ENCODE measurements around the gene PHF14. TPM values are rescaled to one million over a fixed set of nuclear protein-coding genes. Genes with fewer than 3 reads are reported as not detected.

The PHF14 gene
- total and polyA plus RNA-seq, 4 donors: 57.5 to 119 (median 72.3) TPM

GRCh38 chr7:11124856-11125559, 151.3 kb downstream of the PHF14 start:
- Histone ChIP-seq H3K4me1 (ENCODE audit: control insufficient read depth, insufficient read depth, low read length) (no peaks in the 10 kb centered on the region), H3K9me3 (ENCODE audit: control insufficient read depth, insufficient read depth, low read length) (no peaks in the 10 kb centered on the region), H3K36me3 (ENCODE audit: control insufficient read depth, insufficient read depth, low read length) (no peaks in the 10 kb centered on the region), H3K27me3 (ENCODE audit: control insufficient read depth, insufficient read depth, low read length) (no peaks in the 10 kb centered on the region), H3K4me3 (ENCODE audit: low read depth, low read length) (no peak overlapping the region), H3K27ac (ENCODE audit: low read depth, low read length) (no peak overlapping the region)
- no CpG with 5 or more reads among the region's 2 CpGs for WGBS (ENCODE audit: insufficient coverage)
- DNase-seq (ENCODE audit: low read depth in 4 of 6, low spot score in 6 of 6): peak in 1 of 6 donors; percentile 50

GRCh38 chr7:11127114-11127785, 153.6 kb downstream of the PHF14 start:
- H3K36me3 ChIP-seq (ENCODE audit: control insufficient read depth, insufficient read depth, low read length): no peaks in the 10 kb centered on the region
- 85% methylated on average over 3 of the region's 3 CpGs for WGBS (ENCODE audit: insufficient coverage)
- H3K4me3 ChIP-seq (ENCODE audit: low read depth, low read length): no peak overlapping the region
- no peak for DNase-seq (ENCODE audit: low read depth in 4 of 6, low spot score in 6 of 6)
- H3K4me1 ChIP-seq (ENCODE audit: control insufficient read depth, insufficient read depth, low read length): no peaks in the 10 kb centered on the region
- H3K9me3 ChIP-seq (ENCODE audit: control insufficient read depth, insufficient read depth, low read length): no peaks in the 10 kb centered on the region
- H3K27me3 ChIP-seq (ENCODE audit: control insufficient read depth, insufficient read depth, low read length): no peaks in the 10 kb centered on the region
- H3K27ac ChIP-seq (ENCODE audit: low read depth, low read length): no peak overlapping the region

GRCh38 chr7:11127988-11128387, 154.3 kb downstream of the PHF14 start:
- Histone ChIP-seq H3K4me1 (ENCODE audit: control insufficient read depth, insufficient read depth, low read length) (no peaks in the 10 kb centered on the region), H3K27ac (ENCODE audit: low read depth, low read length) (no peak overlapping the region), H3K4me3 (ENCODE audit: low read depth, low read length) (no peak overlapping the region)

GRCh38 chr7:11128498-11128897, 154.8 kb downstream of the PHF14 start:
- H3K4me1 ChIP-seq (ENCODE audit: control insufficient read depth, insufficient read depth, low read length): no peaks in the 10 kb centered on the region
- no peak overlapping the region for H3K4me3 ChIP-seq (ENCODE audit: low read depth, low read length)
- no peaks in the 10 kb centered on the region for H3K27me3 ChIP-seq (ENCODE audit: control insufficient read depth, insufficient read depth, low read length)
- no peak for DNase-seq (ENCODE audit: low read depth in 4 of 6, low spot score in 6 of 6)
- no peaks in the 10 kb centered on the region for H3K36me3 ChIP-seq (ENCODE audit: control insufficient read depth, insufficient read depth, low read length)
- no peaks in the 10 kb centered on the region for H3K9me3 ChIP-seq (ENCODE audit: control insufficient read depth, insufficient read depth, low read length)
- no peak overlapping the region for H3K27ac ChIP-seq (ENCODE audit: low read depth, low read length)
- WGBS (ENCODE audit: insufficient coverage): 60% methylated on average over 3 of the region's 4 CpGs

More at GRCh38 chr7:11127988-11128387, 154.3 kb downstream of the PHF14 start:
- Histone ChIP-seq H3K27me3 (ENCODE audit: control insufficient read depth, insufficient read depth, low read length) (no peaks in the 10 kb centered on the region), H3K36me3 (ENCODE audit: control insufficient read depth, insufficient read depth, low read length) (no peaks in the 10 kb centered on the region), H3K9me3 (ENCODE audit: control insufficient read depth, insufficient read depth, low read length) (no peaks in the 10 kb centered on the region)
- DNase-seq (ENCODE audit: low read depth in 4 of 6, low spot score in 6 of 6): no peak

GRCh38 chr7:11130012-11130411, 156.3 kb downstream of the PHF14 start:
- Histone ChIP-seq H3K4me1 (ENCODE audit: control insufficient read depth, insufficient read depth, low read length) (no peaks in the 10 kb centered on the region), H3K27ac (ENCODE audit: low read depth, low read length) (no peak overlapping the region), H3K9me3 (ENCODE audit: control insufficient read depth, insufficient read depth, low read length) (no peaks in the 10 kb centered on the region), H3K4me3 (ENCODE audit: low read depth, low read length) (no peak overlapping the region), H3K27me3 (ENCODE audit: control insufficient read depth, insufficient read depth, low read length) (no peaks in the 10 kb centered on the region), H3K36me3 (ENCODE audit: control insufficient read depth, insufficient read depth, low read length) (no peaks in the 10 kb centered on the region)
- no CpG with 5 or more reads among the region's 4 CpGs for WGBS (ENCODE audit: insufficient coverage)
- DNase-seq (ENCODE audit: low read depth in 4 of 6, low spot score in 6 of 6): peak in 1 of 6 donors; percentile 9

GRCh38 chr7:11130601-11131000, 156.9 kb downstream of the PHF14 start:
- Histone ChIP-seq H3K36me3 (ENCODE audit: control insufficient read depth, insufficient read depth, low read length) (no peaks in the 10 kb centered on the region), H3K4me1 (ENCODE audit: control insufficient read depth, insufficient read depth, low read length) (no peaks in the 10 kb centered on the region), H3K27ac (ENCODE audit: low read depth, low read length) (no peak overlapping the region), H3K27me3 (ENCODE audit: control insufficient read depth, insufficient read depth, low read length) (no peaks in the 10 kb centered on the region), H3K4me3 (ENCODE audit: low read depth, low read length) (no peak overlapping the region), H3K9me3 (ENCODE audit: control insufficient read depth, insufficient read depth, low read length) (no peaks in the 10 kb centered on the region)
- WGBS (ENCODE audit: insufficient coverage): 100% methylated on average over 2 of the region's 2 CpGs
- DNase-seq (ENCODE audit: low read depth in 4 of 6, low spot score in 6 of 6): no peak

GRCh38 chr7:11133436-11133959, 159.8 kb downstream of the PHF14 start:
- Histone ChIP-seq H3K36me3 (ENCODE audit: control insufficient read depth, insufficient read depth, low read length) (peaks cover 4% of the 10 kb centered on the region), H3K27ac (ENCODE audit: low read depth, low read length) (no peak overlapping the region), H3K4me3 (ENCODE audit: low read depth, low read length) (no peak overlapping the region), H3K27me3 (ENCODE audit: control insufficient read depth, insufficient read depth, low read length) (no peaks in the 10 kb centered on the region), H3K4me1 (ENCODE audit: control insufficient read depth, insufficient read depth, low read length) (no peaks in the 10 kb centered on the region), H3K9me3 (ENCODE audit: control insufficient read depth, insufficient read depth, low read length) (no peaks in the 10 kb centered on the region)
- no CpG with 5 or more reads among the region's 1 CpG for WGBS (ENCODE audit: insufficient coverage)
- DNase-seq (ENCODE audit: low read depth in 4 of 6, low spot score in 6 of 6): no peak

- H3K27ac ChIP-seq (ENCODE audit: low read depth, low read length): no peak overlapping the region
- peak in 1 of 6 donors; percentile 58 for DNase-seq (ENCODE audit: low read depth in 4 of 6, low spot score in 6 of 6)
- no peak overlapping the region for H3K4me3 ChIP-seq (ENCODE audit: low read depth, low read length)
- H3K4me1 ChIP-seq (ENCODE audit: control insufficient read depth, insufficient read depth, low read length): no peaks in the 10 kb centered on the region
- no peaks in the 10 kb centered on the region for H3K9me3 ChIP-seq (ENCODE audit: control insufficient read depth, insufficient read depth, low read length)
- peaks cover 4% of the 10 kb centered on the region for H3K36me3 ChIP-seq (ENCODE audit: control insufficient read depth, insufficient read depth, low read length)
- WGBS (ENCODE audit: insufficient coverage): no CpG with 5 or more reads among the region's 3 CpGs
- H3K27me3 ChIP-seq (ENCODE audit: control insufficient read depth, insufficient read depth, low read length): no peaks in the 10 kb centered on the region
Measured at GRCh38 chr7:11135573-11135972, 161.9 kb downstream of the PHF14 start.

GRCh38 chr7:11141541-11141940, 167.9 kb downstream of the PHF14 start:
- no peak overlapping the region for H3K27ac ChIP-seq (ENCODE audit: low read depth, low read length)
- no CpG with 5 or more reads among the region's 3 CpGs for WGBS (ENCODE audit: insufficient coverage)
- no peak for DNase-seq (ENCODE audit: low read depth in 4 of 6, low spot score in 6 of 6)
- H3K9me3 ChIP-seq (ENCODE audit: control insufficient read depth, insufficient read depth, low read length): no peaks in the 10 kb centered on the region
- no peak overlapping the region for H3K4me3 ChIP-seq (ENCODE audit: low read depth, low read length)
- no peaks in the 10 kb centered on the region for H3K4me1 ChIP-seq (ENCODE audit: control insufficient read depth, insufficient read depth, low read length)
- peaks cover 4% of the 10 kb centered on the region for H3K36me3 ChIP-seq (ENCODE audit: control insufficient read depth, insufficient read depth, low read length)
- no peaks in the 10 kb centered on the region for H3K27me3 ChIP-seq (ENCODE audit: control insufficient read depth, insufficient read depth, low read length)

GRCh38 chr7:11153694-11154093, 180.0 kb downstream of the PHF14 start:
- H3K4me3 ChIP-seq (ENCODE audit: low read depth, low read length): no peak overlapping the region

More at GRCh38 chr7:11153694-11154093, 180.0 kb downstream of the PHF14 start:
- no peak for DNase-seq (ENCODE audit: low read depth in 4 of 6, low spot score in 6 of 6)
- no peaks in the 10 kb centered on the region for H3K9me3 ChIP-seq (ENCODE audit: control insufficient read depth, insufficient read depth, low read length)
- H3K27ac ChIP-seq (ENCODE audit: low read depth, low read length): no peak overlapping the region
- no CpG with 5 or more reads among the region's 4 CpGs for WGBS (ENCODE audit: insufficient coverage)
- no peaks in the 10 kb centered on the region for H3K36me3 ChIP-seq (ENCODE audit: control insufficient read depth, insufficient read depth, low read length)
- no peaks in the 10 kb centered on the region for H3K4me1 ChIP-seq (ENCODE audit: control insufficient read depth, insufficient read depth, low read length)
- H3K27me3 ChIP-seq (ENCODE audit: control insufficient read depth, insufficient read depth, low read length): no peaks in the 10 kb centered on the region
